ENCODE measurements around the gene SEBOX.

SEBOX gene

DNA sequence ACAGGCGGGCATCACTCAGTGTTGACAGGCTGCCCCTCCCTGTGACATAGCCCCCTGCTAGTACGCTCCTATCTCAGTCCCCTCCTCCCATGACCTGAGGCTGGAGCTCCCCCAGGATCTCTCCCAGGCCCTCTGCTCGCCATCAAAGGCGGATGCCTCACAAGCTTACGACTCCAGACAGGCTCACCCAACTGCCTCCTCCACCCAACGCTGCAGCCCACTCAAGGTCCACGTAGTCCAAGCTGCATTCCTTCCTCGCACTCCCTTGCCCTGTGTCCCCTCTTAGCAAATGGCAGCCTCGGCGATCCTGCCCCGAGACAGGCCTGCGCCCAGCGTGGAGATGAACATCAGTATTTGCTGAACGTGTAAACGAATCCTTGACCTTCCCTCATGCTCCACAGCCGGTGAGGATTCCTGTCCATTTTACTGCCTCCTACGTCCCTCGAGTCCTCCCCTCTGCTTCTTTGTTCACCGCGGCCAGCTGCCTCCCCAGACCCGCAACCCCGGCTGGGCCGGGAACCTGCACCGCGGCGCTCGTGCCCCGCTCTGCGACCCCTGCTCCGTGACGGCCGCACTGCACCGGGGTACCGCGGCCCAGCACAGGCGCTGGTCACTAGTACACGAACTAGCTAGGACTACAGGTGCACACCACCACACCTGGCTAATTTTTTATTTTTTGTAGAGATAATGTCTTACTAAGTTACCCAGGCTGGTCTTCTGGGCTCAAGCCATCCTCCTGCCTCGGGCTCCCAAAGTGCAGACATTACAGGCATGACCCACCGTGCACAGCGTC lies 46.8 kb downstream of the SEBOX start:
- TF ChIP-seq POLR2AphosphoS5 (IDR thresholded peaks at IDR 0.05; ENCODE audit: low read depth, low read length) (no peak), TAF1 (IDR thresholded peaks at IDR 0.05; ENCODE audit: borderline replicate concordance, insufficient read depth, low read length) (no peak), FOXP2 (optimal IDR thresholded peaks at IDR 0.05; ENCODE audit: borderline replicate concordance, extremely low read depth, extremely low read length, insufficient read depth) (no peak), SIN3A (IDR thresholded peaks at IDR 0.05; ENCODE audit: borderline replicate concordance, insufficient read depth, low read length) (no peak)
- TF ChIP-seq, protein P1, sequence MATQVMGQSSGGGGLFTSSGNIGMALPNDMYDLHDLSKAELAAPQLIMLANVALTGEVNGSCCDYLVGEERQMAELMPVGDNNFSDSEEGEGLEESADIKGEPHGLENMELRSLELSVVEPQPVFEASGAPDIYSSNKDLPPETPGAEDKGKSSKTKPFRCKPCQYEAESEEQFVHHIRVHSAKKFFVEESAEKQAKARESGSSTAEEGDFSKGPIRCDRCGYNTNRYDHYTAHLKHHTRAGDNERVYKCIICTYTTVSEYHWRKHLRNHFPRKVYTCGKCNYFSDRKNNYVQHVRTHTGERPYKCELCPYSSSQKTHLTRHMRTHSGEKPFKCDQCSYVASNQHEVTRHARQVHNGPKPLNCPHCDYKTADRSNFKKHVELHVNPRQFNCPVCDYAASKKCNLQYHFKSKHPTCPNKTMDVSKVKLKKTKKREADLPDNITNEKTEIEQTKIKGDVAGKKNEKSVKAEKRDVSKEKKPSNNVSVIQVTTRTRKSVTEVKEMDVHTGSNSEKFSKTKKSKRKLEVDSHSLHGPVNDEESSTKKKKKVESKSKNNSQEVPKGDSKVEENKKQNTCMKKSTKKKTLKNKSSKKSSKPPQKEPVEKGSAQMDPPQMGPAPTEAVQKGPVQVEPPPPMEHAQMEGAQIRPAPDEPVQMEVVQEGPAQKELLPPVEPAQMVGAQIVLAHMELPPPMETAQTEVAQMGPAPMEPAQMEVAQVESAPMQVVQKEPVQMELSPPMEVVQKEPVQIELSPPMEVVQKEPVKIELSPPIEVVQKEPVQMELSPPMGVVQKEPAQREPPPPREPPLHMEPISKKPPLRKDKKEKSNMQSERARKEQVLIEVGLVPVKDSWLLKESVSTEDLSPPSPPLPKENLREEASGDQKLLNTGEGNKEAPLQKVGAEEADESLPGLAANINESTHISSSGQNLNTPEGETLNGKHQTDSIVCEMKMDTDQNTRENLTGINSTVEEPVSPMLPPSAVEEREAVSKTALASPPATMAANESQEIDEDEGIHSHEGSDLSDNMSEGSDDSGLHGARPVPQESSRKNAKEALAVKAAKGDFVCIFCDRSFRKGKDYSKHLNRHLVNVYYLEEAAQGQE (IDR thresholded peaks at IDR 0.05; ENCODE audit: insufficient read depth in 1 of 2, low read depth in 2 of 2, low read length in 2 of 2) = no peak

DNA sequence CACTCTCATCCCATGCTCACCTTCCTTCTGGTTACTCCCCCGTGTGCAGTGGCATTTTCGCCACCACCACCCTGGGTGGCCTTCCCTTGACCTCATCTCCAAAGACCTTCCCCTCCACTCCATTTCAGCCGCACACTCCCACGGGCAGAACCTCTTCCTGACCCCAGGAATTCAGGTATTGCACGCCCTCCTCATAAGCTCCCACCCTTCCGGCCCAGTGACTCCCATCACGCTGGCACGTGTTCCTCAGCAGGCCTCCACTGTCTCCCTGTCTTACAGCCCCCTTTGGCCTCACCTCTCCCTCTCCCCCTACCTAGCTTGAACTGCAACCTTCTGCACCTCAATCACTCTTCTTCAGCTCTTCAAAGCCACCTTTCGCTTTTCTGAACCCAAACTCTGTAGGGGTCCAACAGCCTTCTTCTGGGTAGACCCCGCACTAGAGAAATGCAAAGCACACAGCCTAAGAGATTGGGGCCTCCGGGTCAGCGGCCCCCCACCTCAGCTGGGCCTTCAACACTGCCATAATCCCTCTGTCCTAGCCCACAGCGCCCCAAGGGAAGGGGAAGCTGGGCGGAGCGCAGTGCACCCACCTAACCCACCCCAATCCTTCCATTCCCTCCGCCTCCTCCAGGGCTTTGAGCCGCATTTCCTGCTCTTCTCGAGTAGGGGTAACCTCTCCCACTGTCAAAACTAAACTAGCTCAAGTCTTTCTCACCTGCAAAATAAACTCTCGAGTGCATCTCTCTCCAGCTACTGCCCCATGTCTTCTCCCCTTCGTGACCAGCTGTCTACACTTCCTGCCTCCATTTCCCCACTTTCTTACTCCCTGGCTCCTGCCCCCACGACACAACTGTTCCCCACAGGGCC lies 47.7 kb downstream of the SEBOX start:
- TF ChIP-seq SIN3A (IDR thresholded peaks at IDR 0.05; ENCODE audit: borderline replicate concordance, insufficient read depth, low read length) (no peak), TAF1 (IDR thresholded peaks at IDR 0.05; ENCODE audit: borderline replicate concordance, insufficient read depth, low read length) (no peak), POLR2AphosphoS5 (IDR thresholded peaks at IDR 0.05; ENCODE audit: low read depth, low read length) (no peak), FOXP2 (optimal IDR thresholded peaks at IDR 0.05; ENCODE audit: borderline replicate concordance, extremely low read depth, extremely low read length, insufficient read depth) (no peak)
- TF ChIP-seq, protein P1 (IDR thresholded peaks at IDR 0.05; ENCODE audit: insufficient read depth in 1 of 2, low read depth in 2 of 2, low read length in 2 of 2) = no peak

DNA sequence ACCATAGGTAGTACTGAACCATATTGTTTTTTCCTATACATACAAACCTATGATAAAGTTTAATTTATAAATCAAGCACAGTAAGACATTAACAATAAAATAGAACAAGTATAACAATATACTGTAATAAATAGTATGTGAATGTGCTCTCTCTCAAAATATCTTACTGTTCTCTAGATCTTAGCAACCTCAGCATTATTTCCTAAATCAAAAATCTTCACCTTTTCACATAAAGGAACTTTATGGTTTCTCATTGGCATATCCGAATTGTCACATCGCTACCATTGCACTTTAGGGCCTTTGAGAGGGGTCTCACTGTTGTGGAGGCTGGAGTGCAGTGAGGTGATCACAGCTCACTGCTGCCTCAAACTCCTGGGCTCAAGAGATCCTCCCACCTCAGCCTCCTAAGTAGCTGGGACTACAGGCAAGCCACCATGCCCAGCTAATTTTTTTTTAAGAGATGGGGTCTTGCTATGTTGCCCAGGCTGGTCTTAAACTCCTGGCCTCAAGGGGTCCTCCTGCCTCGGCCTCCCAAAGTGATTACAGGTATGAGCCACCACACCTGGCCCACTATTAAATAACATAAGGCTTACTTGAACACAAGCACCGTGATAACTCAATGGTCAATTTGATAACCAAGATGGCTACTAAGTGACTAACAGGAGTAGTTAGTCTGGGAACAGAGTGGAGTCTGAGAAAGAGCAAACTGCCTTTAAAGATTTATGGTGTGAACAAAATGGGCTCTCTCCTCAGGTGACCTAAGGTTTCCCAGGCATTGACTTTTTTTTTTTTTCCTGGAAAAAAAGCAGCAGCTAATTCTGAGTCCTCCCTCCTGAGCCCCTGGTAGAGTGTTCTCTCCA lies 48.9 kb downstream of the SEBOX start:
- TF ChIP-seq TAF1 (IDR thresholded peaks at IDR 0.05; ENCODE audit: borderline replicate concordance, insufficient read depth, low read length) (no peak), FOXP2 (optimal IDR thresholded peaks at IDR 0.05; ENCODE audit: borderline replicate concordance, extremely low read depth, extremely low read length, insufficient read depth) (no peak), POLR2AphosphoS5 (IDR thresholded peaks at IDR 0.05; ENCODE audit: low read depth, low read length) (no peak), SIN3A (IDR thresholded peaks at IDR 0.05; ENCODE audit: borderline replicate concordance, insufficient read depth, low read length) (no peak)
- TF ChIP-seq, protein P1 (IDR thresholded peaks at IDR 0.05; ENCODE audit: insufficient read depth in 1 of 2, low read depth in 2 of 2, low read length in 2 of 2) = no peak

DNA sequence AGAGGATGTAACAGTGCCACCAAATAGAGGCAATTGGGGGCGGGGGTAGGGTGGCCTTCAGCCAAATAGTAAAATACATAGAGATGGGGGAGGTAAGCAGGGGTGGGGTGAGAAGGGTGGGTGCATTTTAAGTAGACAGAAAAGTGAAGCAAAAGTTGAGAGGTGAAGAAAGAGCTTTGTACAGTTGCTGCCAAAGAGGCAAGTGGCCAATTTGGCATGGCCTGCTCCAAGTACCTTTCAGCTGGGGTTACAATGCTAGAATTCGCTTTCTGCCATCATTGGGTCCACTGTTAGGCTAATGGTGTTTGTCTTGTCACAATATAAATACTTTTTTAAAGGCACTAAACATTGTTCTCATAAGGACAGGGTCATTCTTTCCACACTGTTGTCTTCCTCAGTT lies 51.2 kb downstream of the SEBOX start:
- TF ChIP-seq SIN3A (IDR thresholded peaks at IDR 0.05; ENCODE audit: borderline replicate concordance, insufficient read depth, low read length) = no peak
- TF ChIP-seq, protein P1 (IDR thresholded peaks at IDR 0.05; ENCODE audit: insufficient read depth in 1 of 2, low read depth in 2 of 2, low read length in 2 of 2) = no peak
- no peak for TF ChIP-seq TAF1 (IDR thresholded peaks at IDR 0.05; ENCODE audit: borderline replicate concordance, insufficient read depth, low read length)
- TF ChIP-seq POLR2AphosphoS5 (IDR thresholded peaks at IDR 0.05; ENCODE audit: low read depth, low read length) = no peak
- no peak for TF ChIP-seq FOXP2 (optimal IDR thresholded peaks at IDR 0.05; ENCODE audit: borderline replicate concordance, extremely low read depth, extremely low read length, insufficient read depth)

All from PFSK-1 (cell line).